ENCODE data around the gene GAB2.

GRCh38 chr11:78224906-78225420 lies 192.7 kb downstream of the GAB2 start:
- TF ChIP-seq POLR2A (IDR thresholded peaks at IDR 0.05; ENCODE audit: insufficient read depth in 1 of 2, low read depth in 2 of 2, low read length in 2 of 2) (no peak), NPAS2 (CRISPR knock-in tag; IDR thresholded peaks at IDR 0.05; ENCODE audit: borderline replicate concordance) (no peak), NFE2L1 (CRISPR knock-in tag; IDR thresholded peaks at IDR 0.05; ENCODE audit: borderline replicate concordance) (no peak), ZNF614 (CRISPR knock-in tag; IDR thresholded peaks at IDR 0.05; ENCODE audit: borderline replicate concordance) (no peak), ZNF543 (CRISPR knock-in tag; IDR thresholded peaks at IDR 0.05) (no peak), CTCF (CRISPR knock-in tag; IDR thresholded peaks at IDR 0.05) (no peak), ZFX (CRISPR knock-in tag; IDR thresholded peaks at IDR 0.05; ENCODE audit: low read depth) (no peak), REST (IDR thresholded peaks at IDR 0.05; ENCODE audit: borderline replicate concordance in 1 of 2, low read depth in 1 of 2, low read length in 2 of 2) (no peak), GABPA (IDR thresholded peaks at IDR 0.05; ENCODE audit: low read depth, low read length) (no peak), GABPA (CRISPR knock-in tag; IDR thresholded peaks at IDR 0.05; ENCODE audit: low read depth) (no peak), ZNF510 (CRISPR knock-in tag; IDR thresholded peaks at IDR 0.05; ENCODE audit: low read depth) (no peak), BORCS8-MEF2B (CRISPR knock-in tag; IDR thresholded peaks at IDR 0.05) (no peak)
- TF ChIP-seq, protein P1, sequence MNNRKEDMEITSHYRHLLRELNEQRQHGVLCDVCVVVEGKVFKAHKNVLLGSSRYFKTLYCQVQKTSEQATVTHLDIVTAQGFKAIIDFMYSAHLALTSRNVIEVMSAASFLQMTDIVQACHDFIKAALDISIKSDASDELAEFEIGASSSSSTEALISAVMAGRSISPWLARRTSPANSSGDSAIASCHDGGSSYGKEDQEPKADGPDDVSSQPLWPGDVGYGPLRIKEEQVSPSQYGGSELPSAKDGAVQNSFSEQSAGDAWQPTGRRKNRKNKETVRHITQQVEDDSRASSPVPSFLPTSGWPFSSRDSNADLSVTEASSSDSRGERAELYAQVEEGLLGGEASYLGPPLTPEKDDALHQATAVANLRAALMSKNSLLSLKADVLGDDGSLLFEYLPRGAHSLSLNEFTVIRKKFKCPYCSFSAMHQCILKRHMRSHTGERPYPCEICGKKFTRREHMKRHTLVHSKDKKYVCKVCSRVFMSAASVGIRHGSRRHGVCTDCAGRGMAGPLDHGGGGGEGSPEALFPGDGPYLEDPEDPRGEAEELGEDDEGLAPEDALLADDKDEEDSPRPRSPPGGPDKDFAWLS (CRISPR knock-in tag; IDR thresholded peaks at IDR 0.05; ENCODE audit: borderline replicate concordance), result no peak
- TF ChIP-seq, protein P2, sequence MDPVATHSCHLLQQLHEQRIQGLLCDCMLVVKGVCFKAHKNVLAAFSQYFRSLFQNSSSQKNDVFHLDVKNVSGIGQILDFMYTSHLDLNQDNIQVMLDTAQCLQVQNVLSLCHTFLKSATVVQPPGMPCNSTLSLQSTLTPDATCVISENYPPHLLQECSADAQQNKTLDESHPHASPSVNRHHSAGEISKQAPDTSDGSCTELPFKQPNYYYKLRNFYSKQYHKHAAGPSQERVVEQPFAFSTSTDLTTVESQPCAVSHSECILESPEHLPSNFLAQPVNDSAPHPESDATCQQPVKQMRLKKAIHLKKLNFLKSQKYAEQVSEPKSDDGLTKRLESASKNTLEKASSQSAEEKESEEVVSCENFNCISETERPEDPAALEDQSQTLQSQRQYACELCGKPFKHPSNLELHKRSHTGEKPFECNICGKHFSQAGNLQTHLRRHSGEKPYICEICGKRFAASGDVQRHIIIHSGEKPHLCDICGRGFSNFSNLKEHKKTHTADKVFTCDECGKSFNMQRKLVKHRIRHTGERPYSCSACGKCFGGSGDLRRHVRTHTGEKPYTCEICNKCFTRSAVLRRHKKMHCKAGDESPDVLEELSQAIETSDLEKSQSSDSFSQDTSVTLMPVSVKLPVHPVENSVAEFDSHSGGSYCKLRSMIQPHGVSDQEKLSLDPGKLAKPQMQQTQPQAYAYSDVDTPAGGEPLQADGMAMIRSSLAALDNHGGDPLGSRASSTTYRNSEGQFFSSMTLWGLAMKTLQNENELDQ (CRISPR knock-in tag; IDR thresholded peaks at IDR 0.05; ENCODE audit: borderline replicate concordance), result no peak
